HCT116 (cell line): Measurements from ENCODE around the gene PDE9A. TPM values are rescaled to one million over a fixed set of nuclear protein-coding genes. Genes with fewer than 3 reads are reported as not detected.
A peak's percentile ranks its signal among the peaks of the same experiment; 100 is the strongest.

Source experiments
- ATAC-seq: fragments of 200-7000 bp; cut with Tn5 transposase; 2 replicates; pipeline ENCODE4 v1.9.1; 2020; ENCODE audit warnings: mild to moderate bottlenecking, moderate library complexity
- BruUV-seq: library from RNA; stranded (reverse); fragments of 400-500 nt; replicated peaks from 2 replicates; lab custom pipeline; 2021; lab: Mats Ljungman, UMichigan
- CTCF ChIA-PET: fragments of 300-600 bp; sonication (Branson Sonifier 250); formaldehyde crosslinking; loops from one replicate; lab custom pipeline; 2021; ENCODE audit warnings: antibody characterized with exemption; lab: Charles Lee
- POLR2A ChIA-PET: fragments of 300-600, 350-600 bp; sonication (Branson Sonifier 250); formaldehyde crosslinking; loops from one replicate; lab custom pipeline; 2021; ENCODE audit warnings: antibody characterized with exemption; lab: Charles Lee
- RAD21 ChIA-PET, 2 experiments: fragments of 300-600 bp; sonication (Branson Sonifier 250); formaldehyde crosslinking; loops; one replicate each; lab custom pipeline; 2023; ENCODE audit warnings: low total read pairs in 2 of 2; ENCODE audit not compliant: uncharacterized antibody in 2 of 2, unreplicated experiment in 2 of 2, low non-redundant PET in 1 of 2; lab: Charles Lee
- DNase-seq: peaks from one replicate; pipeline ENCODE4 v3.0.0-alpha.2; 2010; ENCODE audit warnings: low read depth, low spot score
- H2AFZ ChIP-seq: fragments of 200-600 bp; shearing (Covaris generic), sonication (generic); 2 replicates; pipeline ENCODE4 v1.6.1; 2017; ENCODE audit warnings: low read depth, mixed run types, mixed read lengths, antibody characterized with exemption, low read length; ENCODE audit not compliant: poor library complexity, severe bottlenecking
- H3K27ac ChIP-seq: 2 replicates; pipeline ENCODE4 v1.5.1; 2012; ENCODE audit warnings: low read depth, low read length
- H3K27me3 ChIP-seq: fragments of 200-600 bp; sonication (generic); 2 replicates; pipeline ENCODE4 v1.6.1; 2016; ENCODE audit warnings: mixed run types, low read length, mixed read lengths; ENCODE audit not compliant: insufficient read depth
- H3K36me3 ChIP-seq, 2 experiments: fragments of 200-500 bp in 1 of 2; fragments of 200-600 bp in 1 of 2; sonication (Bioruptor generic) in 1 of 2; sonication (generic) in 1 of 2; 2 replicates each; pipeline versions ENCODE4 v1.5.1 to v1.6.1; 2014 to 2016; ENCODE audit warnings: low read length in 2 of 2, inconsistent platforms in 1 of 2, mixed read lengths in 1 of 2, mixed run types in 1 of 2; ENCODE audit not compliant: insufficient read depth in 2 of 2, control insufficient read depth in 1 of 2
- H3K4me1 ChIP-seq, 2 experiments: fragments of 200-600 bp in 1 of 2; sonication (generic) in 1 of 2; 2 replicates each; pipeline versions ENCODE4 v1.5.1 to v1.6.1; 2012 to 2017; ENCODE audit warnings: low read length in 2 of 2, inconsistent platforms in 1 of 2, mild to moderate bottlenecking in 1 of 2, mixed read lengths in 1 of 2, mixed run types in 1 of 2, moderate library complexity in 1 of 2; ENCODE audit not compliant: insufficient read depth in 2 of 2, control insufficient read depth in 1 of 2
- H3K4me2 ChIP-seq: fragments of 200-600 bp; sonication (generic); 2 replicates; pipeline ENCODE4 v1.6.1; 2017; ENCODE audit warnings: mixed run types, low read length, mixed read lengths
- H3K4me3 ChIP-seq, 2 experiments: fragments of 200-600 bp in 1 of 2; sonication (generic) in 1 of 2; replicated peaks in 1 of 2; 2 replicates each; pipeline ENCODE4 v1.5.1; 2011 to 2016; ENCODE audit warnings: low read length in 2 of 2, control low read depth in 1 of 2, low read depth in 1 of 2, mild to moderate bottlenecking in 1 of 2, mixed read lengths in 1 of 2, mixed run types in 1 of 2
- H3K79me2 ChIP-seq: fragments of 200-600 bp; sonication (generic); 2 replicates; pipeline ENCODE4 v1.6.1; 2017; ENCODE audit warnings: mild to moderate bottlenecking, mixed run types, low read length, moderate library complexity, mixed read lengths; ENCODE audit not compliant: insufficient read depth
- H3K9ac ChIP-seq: fragments of 200-600 bp; sonication (generic); 2 replicates; pipeline ENCODE4 v1.6.1; 2016; ENCODE audit warnings: low read length, mixed read lengths
- H3K9me2 ChIP-seq: fragments of 200-600 bp; sonication (generic), shearing (Covaris generic); 2 replicates; pipeline ENCODE4 v1.6.1; 2017; ENCODE audit warnings: mixed run types, mild to moderate bottlenecking, moderate library complexity; ENCODE audit not compliant: insufficient read depth
- H3K9me3 ChIP-seq, 2 experiments: fragments of 200-500 bp in 1 of 2; fragments of 200-600 bp in 1 of 2; sonication (Bioruptor generic) in 1 of 2; sonication (generic) in 1 of 2; 2 replicates each; pipeline ENCODE4 v1.6.1; 2014 to 2017; ENCODE audit warnings: low read length in 2 of 2, mixed read lengths in 2 of 2, inconsistent platforms in 1 of 2, low read depth in 1 of 2, mild to moderate bottlenecking in 1 of 2, mixed run types in 1 of 2, moderate library complexity in 1 of 2; ENCODE audit not compliant: control insufficient read depth in 1 of 2, insufficient read depth in 1 of 2
- H4K20me1 ChIP-seq: fragments of 200-600 bp; sonication (generic), shearing (Covaris generic); 2 replicates; pipeline ENCODE4 v1.6.1; 2017; ENCODE audit warnings: mixed run types, mild to moderate bottlenecking, moderate library complexity; ENCODE audit not compliant: insufficient read depth
- ATF3 ChIP-seq: IDR thresholded peaks from 2 replicates; pipeline ENCODE4 v1.6.1; 2012
- CEBPB ChIP-seq: IDR thresholded peaks from 2 replicates; pipeline ENCODE4 v1.6.1; 2012; ENCODE audit warnings: low read depth
- CTCF ChIP-seq, 3 experiments: fragments of 200-600 bp in 1 of 3; sonication (generic) in 1 of 3; IDR thresholded peaks in 2 of 3; conservative IDR thresholded peaks in 1 of 3; 2 replicates each; pipeline ENCODE4 v1.5.1; 2012 to 2017; ENCODE audit warnings: low read depth in 2 of 3, low read length in 2 of 3, antibody characterized with exemption in 1 of 3, borderline replicate concordance in 1 of 3, control low read depth in 1 of 3, mild to moderate bottlenecking in 1 of 3, mixed read lengths in 1 of 3, mixed run types in 1 of 3, moderate library complexity in 1 of 3; ENCODE audit not compliant: insufficient read depth in 1 of 3
- EGR1 ChIP-seq: IDR thresholded peaks from 2 replicates; pipeline ENCODE4 v1.6.1; 2012; ENCODE audit warnings: low read depth
- ELF1 ChIP-seq: IDR thresholded peaks from 2 replicates; pipeline ENCODE4 v1.6.1; 2012; ENCODE audit warnings: low read depth, borderline replicate concordance
- EZH2phosphoT487 ChIP-seq: fragments of 200-600 bp; IDR thresholded peaks from 2 replicates; pipeline ENCODE4 v1.6.1; 2018; ENCODE audit warnings: antibody characterized with exemption, borderline replicate concordance
- FOSL1 ChIP-seq: IDR thresholded peaks from 2 replicates; pipeline ENCODE4 v1.6.1; 2012; ENCODE audit warnings: low read depth
- JUND ChIP-seq: IDR thresholded peaks from 2 replicates; pipeline ENCODE4 v1.6.1; 2012
- POLR2AphosphoS5 ChIP-seq: IDR thresholded peaks from 2 replicates; pipeline ENCODE4 v1.6.1; 2011; ENCODE audit warnings: mild to moderate bottlenecking, low read depth, low read length, moderate library complexity
- RAD21 ChIP-seq: IDR thresholded peaks from 2 replicates; pipeline ENCODE4 v1.6.1; 2012; ENCODE audit warnings: low read depth, mild to moderate bottlenecking
- REST ChIP-seq: IDR thresholded peaks from 2 replicates; pipeline ENCODE4 v1.6.1; 2012; ENCODE audit warnings: low read depth
- SIN3A ChIP-seq: IDR thresholded peaks from 2 replicates; pipeline ENCODE4 v1.6.1; 2012; ENCODE audit warnings: low read depth
- SP1 ChIP-seq: IDR thresholded peaks from 2 replicates; pipeline ENCODE4 v1.6.1; 2012; ENCODE audit warnings: low read depth
- YY1 ChIP-seq: IDR thresholded peaks from 2 replicates; pipeline ENCODE4 v1.6.1; 2011; ENCODE audit warnings: low read length, low read depth, moderate library complexity, mild to moderate bottlenecking; ENCODE audit not compliant: insufficient replicate concordance; ENCODE audit errors: extremely low read depth
- ZNF274 ChIP-seq: fragments of 200-500 bp; sonication (Bioruptor generic); IDR thresholded peaks from 2 replicates; pipeline ENCODE4 v1.6.1; 2014; ENCODE audit warnings: mild to moderate bottlenecking, low read depth, low read length, inconsistent platforms
- intact Hi-C: fragments of 100-400 bp; cut with micrococcal nuclease; formaldehyde crosslinking; loops from 2 replicates; pipeline ENCODE4 v1.10.0; 2022
- total RNA-seq: library from RNA; stranded (reverse); gene quantifications from one replicate; pipeline ENCODE4 v1.2.1, GENCODE V29; 2021; ENCODE audit not compliant: unreplicated experiment

The PDE9A gene
- total RNA-seq, 1 experiment from 2014 or later: 31.4 TPM

GRCh38 chr21:42609811-42610210 lies 43.6 kb upstream of the PDE9A start:
- Histone ChIP-seq H3K79me2 (no peaks in the 10 kb centered on the region), H3K4me1 (no peaks in the 10 kb centered on the region; a peak in 1 of 4 replicates), H4K20me1 (no peaks in the 10 kb centered on the region), H3K27me3 (no peaks in the 10 kb centered on the region), H3K9ac (no peak overlapping the region), H3K36me3 (no peaks in the 10 kb centered on the region), H3K4me3 (no peak overlapping the region), H3K27ac (no peak overlapping the region), H3K9me2 (no peaks in the 10 kb centered on the region; the same call in 1 of the 2 replicates), H3K9me3 (no peaks in the 10 kb centered on the region), H2AFZ (no peak overlapping the region), H3K4me2 (no peak overlapping the region)
- intact Hi-C loops: loop anchor here (10.0 kb wide), 1 partner anchor 115 kb away; no protein-coding TSS in a partner anchor
- BruUV-seq: no TSS peak
- POLR2A ChIA-PET: no interaction called here
- CTCF ChIA-PET: no interaction called here
- DNase-seq: no peak
- TF ChIP-seq RAD21 (no peak), SIN3A (no peak), SP1 (no peak), POLR2AphosphoS5 (no peak), ATF3 (no peak), JUND (no peak), REST (no peak), ELF1 (no peak), CTCF (IDR thresholded peaks at IDR 0.05 in 2 of 3, conservative IDR thresholded peaks at IDR 0.05 in 1 of 3; ENCODE audit: borderline replicate concordance in 1 of 3, insufficient read depth in 1 of 3, low read depth in 2 of 3, low read length in 2 of 3) (no peak), YY1 (no peak), EZH2phosphoT487 (no peak), EGR1 (no peak), CEBPB (no peak), FOSL1 (no peak), ZNF274 (no peak)
- RAD21 ChIA-PET: no interaction called here
- ATAC-seq: peak; percentile 74
